ENCODE measurements around the gene WDHD1.
"Not testable (repeated sequence)": the region's sequence is repeated elsewhere in the genome, so short reads cannot be mapped to it uniquely, and the experiment has no call there.

Gene WDHD1, protein sequence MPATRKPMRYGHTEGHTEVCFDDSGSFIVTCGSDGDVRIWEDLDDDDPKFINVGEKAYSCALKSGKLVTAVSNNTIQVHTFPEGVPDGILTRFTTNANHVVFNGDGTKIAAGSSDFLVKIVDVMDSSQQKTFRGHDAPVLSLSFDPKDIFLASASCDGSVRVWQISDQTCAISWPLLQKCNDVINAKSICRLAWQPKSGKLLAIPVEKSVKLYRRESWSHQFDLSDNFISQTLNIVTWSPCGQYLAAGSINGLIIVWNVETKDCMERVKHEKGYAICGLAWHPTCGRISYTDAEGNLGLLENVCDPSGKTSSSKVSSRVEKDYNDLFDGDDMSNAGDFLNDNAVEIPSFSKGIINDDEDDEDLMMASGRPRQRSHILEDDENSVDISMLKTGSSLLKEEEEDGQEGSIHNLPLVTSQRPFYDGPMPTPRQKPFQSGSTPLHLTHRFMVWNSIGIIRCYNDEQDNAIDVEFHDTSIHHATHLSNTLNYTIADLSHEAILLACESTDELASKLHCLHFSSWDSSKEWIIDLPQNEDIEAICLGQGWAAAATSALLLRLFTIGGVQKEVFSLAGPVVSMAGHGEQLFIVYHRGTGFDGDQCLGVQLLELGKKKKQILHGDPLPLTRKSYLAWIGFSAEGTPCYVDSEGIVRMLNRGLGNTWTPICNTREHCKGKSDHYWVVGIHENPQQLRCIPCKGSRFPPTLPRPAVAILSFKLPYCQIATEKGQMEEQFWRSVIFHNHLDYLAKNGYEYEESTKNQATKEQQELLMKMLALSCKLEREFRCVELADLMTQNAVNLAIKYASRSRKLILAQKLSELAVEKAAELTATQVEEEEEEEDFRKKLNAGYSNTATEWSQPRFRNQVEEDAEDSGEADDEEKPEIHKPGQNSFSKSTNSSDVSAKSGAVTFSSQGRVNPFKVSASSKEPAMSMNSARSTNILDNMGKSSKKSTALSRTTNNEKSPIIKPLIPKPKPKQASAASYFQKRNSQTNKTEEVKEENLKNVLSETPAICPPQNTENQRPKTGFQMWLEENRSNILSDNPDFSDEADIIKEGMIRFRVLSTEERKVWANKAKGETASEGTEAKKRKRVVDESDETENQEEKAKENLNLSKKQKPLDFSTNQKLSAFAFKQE

DNA sequence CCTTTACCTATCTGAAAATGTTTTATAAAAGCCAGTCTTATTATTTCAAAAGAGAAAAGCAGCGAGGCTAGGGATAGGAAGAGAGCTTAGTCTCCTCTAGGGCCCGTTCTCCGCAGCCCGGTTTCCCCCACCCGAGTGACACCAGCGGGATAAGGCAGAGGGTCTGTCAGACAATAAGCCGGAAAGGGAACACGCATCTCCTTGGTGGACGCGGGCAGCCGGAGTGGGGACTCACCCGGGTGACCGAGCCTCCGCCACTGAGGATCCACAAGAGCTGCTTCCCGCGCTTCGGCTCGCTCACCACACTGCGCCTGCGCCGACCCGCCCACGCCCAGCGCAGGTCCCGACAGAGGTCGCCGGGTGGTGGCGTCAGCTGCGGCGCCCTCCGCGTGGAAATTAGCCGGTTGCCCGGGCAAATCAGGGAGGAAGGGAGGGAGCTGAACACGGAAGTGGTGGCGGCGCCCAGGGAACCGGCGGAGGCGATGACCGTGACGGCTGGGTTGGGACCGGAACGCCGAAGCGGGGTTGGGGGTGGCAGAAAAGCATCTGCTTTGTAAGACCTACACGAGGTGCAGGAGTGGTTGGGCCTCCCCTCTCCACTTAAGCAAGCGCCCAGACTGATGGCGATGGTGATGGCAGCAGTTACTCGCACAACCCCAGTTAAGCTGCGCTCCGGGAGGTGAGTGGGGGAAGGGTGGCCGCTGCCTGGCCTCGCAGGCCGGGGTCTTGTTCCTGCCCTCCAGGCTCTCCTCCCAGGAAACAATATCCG lies at the start of gene WDHD1, which contains the start of gene SOCS4:
TSS of gene WDHD1 (minus strand) at position 307 of the 769 bp plus-strand sequence. CDS start 312 bp downstream, outside the sequence.
TSS of gene SOCS4 (plus strand) at position 444 of the 769 bp plus-strand sequence. CDS start 15,806 bp downstream, outside the sequence.
- DNase-seq, result peak; percentile 94 to 95

DNA sequence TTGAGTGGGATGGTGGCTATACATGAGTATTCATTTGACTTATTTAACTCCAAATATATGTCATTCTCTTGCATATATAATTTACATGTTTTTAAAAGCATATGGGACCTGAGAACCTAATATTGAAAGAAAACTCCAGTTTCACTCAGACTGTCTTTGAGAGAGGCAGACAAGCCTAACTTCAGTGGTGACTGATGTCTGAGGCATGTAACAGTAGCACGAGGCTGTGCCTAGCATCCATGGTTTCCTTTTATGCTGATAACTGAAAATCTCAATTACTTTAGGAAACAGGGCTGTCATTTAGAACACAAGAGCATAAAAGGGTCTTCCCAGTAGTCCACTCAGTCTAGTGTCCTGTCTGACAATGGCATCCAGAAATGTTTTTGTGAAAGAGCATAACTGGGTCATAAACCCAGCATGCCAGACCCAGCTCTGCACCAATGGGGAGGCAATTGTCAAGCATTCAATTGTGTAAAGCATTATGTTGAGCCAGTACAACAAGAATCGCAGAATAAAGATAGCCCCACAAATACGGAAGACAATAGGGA lies 48.8 kb upstream of the WDHD1 start:
- DNase-seq, result no peak

DNA sequence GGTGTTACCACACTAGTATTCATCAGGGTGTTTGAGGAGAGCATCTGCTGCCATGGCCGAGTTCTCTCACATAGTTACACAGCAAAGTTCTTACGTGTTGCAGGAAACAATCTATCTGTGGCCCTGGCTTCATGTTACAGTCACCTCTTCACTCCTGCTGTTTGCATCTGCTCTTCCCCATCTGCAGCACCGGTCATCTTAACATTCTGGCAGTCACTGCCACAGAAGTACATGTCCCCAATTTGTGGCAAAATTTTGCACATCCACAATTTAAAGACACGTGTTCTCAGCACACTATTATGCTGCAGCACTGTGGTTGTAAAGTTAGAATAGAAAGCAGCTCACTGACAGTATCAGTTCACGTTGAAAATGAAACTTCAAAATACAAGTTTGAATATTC lies 47.8 kb upstream of the WDHD1 start:
- no peak for DNase-seq

DNA sequence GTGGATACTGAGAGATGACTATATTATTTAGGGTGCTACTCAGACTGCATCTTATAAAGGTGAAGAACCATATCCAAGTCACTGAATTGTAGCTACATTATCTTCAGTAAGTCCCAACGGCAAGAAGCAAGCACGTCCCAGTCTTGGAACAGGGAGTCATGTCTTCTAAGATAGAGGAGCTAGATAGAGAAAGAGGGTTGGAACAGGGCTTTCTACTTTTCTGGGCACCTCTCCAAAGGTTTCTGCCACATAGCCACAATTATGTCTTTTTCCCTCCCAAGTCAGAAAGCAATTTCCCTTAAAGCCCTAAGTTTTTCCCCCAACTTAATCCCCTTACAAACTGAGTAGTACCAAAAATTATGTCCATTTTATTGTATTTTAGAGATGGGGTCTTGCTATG lies 47.0 kb upstream of the WDHD1 start:
- no peak for DNase-seq

DNA sequence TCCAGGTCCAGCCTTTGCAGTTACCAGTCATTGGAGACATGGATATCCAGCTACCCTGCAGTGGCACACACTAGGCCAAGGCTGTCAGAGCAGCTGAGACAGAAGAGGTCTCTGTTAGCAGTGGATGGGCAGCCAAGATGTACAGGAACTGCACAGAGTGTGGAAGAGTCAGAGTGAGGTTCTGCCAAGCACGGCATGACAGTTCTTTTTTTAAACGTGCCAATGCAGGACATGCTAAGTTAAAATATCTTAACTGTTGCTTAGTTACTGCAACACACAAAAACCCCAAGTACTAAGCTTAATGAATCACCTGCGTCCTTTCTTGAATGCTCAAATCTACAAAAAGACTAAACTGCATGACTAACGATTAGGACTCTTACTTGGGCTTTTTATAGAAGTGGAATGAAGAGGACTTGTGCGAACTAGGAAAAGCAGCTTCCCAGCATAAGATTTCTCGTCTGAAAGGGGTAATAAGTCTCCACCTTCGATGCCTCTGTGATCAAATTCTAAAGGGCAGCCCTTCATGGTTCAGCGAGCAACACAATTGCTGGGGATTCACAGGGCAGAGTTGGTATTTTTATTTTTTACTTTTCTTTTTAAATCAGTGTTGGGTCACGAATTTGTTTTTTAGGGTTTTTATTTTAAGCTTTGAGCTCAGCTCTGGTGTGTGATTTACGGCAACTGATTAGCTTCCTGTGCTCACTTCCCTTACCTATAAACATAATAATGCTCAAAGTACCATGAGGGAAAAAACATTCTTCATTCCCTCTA lies 45.2 kb upstream of the WDHD1 start:
- DNase-seq, result no peak

DNA sequence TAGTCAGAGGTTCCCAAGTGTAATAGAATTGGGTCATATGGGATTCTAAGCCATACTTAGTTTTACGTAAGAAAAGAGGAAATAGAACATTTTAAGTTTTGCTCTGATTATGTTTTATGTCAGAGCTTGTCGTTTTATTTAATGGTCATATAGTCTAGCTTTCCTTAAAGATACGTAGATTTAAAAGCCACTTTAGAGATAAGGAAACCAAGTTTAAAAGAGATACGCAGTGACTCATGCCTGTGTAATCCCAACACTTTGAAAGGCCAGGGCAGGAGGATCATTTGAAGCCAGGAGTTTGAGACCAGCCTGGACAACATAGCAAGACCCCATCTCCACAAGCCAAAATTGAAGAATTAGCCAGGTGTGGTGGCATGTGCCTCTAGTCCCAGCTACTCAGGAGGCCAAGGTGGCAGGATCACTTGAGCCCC lies 44.1 kb upstream of the WDHD1 start:
- no peak for DNase-seq

DNA sequence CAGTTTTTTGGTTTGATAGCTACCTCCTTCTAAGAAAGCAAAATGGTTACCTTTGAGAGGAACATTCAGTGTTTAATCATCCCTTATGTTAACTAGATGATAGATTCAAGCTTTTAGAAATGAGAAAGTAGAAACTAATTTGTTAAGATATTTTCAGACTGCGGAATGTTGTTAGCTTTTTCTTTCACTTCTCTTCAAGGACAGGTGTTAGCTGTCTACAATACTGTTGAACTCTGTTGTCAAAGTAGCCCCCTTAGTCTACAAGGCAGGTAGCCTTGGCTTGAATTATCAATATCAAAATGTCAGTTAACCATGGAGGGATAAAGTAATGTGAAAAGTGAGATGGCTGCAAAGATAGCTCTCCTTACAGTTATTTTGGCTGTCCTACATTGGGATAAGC lies 39.3 kb upstream of the WDHD1 start:
- no peak for DNase-seq

DNA sequence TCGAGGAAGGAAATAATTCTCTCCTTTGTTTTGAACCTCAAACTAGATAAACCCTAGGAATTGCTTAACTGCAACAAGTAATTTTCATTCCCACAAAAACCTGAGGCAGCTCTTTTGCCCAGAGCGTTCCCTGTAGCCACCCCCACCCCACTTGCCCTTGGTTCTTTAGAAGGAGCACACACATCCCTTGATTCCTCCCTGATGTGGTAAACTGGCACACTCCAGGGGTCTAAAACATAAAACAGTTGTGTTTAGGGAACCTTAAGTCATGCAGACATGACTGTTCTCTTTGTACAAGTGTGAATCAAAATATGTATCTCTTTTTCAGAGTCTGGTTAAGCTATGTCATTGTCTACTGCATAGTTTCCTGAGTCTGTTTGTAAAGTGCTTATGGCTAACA lies 38.5 kb upstream of the WDHD1 start:
- DNase-seq, result no peak

DNA sequence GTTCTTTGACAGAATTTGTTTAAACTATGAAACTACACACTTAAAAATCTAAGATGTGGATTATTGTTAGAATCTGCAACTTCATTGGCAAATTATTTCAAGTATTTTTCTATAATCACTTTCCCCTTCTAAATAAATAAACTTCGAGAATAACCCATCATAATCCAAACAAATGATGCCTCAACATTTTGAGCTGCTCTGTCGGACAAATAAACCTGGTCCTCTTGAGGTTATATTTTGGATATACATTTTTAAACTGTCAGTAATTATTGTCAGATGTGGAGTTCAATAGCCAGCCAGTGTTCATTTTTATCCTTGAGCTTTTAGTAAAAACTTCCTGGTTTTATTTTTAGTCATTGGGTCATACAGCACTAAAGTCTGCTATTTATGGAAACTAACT lies 38.0 kb upstream of the WDHD1 start:
- DNase-seq, result not testable (repeated sequence)

DNA sequence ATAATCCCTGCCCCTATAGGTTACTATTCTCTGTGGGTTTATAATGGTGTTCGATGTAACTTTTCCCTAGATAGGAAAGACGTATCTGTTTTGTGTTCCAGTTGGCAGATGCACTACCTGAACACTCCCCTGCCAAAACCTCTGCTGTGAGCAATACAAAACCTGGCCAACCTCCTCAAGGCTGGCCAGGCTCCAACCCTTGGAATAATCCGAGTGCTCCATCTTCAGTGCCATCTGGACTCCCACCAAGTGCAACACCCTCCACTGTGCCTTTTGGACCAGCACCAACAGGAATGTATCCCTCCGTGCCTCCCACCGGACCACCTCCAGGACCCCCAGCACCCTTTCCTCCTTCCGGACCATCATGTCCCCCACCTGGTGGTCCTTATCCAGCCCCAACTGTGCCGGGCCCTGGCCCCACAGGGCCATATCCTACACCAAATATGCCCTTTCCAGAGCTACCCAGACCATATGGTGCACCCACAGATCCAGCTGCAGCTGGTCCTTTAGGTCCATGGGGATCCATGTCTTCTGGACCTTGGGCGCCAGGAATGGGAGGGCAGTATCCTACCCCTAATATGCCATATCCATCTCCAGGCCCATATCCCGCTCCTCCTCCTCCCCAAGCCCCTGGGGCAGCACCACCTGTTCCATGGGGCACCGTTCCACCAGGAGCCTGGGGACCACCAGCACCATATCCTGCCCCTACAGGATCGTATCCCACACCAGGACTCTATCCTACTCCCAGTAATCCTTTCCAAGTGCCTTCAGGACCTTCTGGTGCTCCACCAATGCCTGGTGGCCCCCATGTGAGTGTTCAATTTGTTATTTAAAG lies 35.8 kb upstream of the WDHD1 start:
- DNase-seq, result no peak

DNA sequence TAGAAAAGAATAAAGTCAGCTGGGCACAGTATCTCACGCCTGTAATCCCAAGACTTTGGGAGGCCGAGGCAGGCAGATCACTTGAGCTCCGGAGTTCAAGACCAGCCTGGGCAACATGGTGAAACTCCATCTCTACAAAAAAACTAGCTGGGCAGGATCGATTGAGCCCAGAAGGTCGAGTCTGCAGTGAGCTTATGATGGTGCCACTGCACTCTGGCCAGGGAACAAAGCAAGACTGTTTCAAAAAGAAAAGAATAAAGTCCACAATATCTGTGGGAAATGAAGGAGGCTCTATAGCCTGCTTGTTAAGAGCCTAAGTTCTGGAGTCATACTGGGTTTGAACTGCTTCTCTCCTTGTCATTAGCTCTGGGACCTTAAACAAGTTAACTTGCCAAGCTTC lies 32.4 kb upstream of the WDHD1 start:
- no peak for DNase-seq

DNA sequence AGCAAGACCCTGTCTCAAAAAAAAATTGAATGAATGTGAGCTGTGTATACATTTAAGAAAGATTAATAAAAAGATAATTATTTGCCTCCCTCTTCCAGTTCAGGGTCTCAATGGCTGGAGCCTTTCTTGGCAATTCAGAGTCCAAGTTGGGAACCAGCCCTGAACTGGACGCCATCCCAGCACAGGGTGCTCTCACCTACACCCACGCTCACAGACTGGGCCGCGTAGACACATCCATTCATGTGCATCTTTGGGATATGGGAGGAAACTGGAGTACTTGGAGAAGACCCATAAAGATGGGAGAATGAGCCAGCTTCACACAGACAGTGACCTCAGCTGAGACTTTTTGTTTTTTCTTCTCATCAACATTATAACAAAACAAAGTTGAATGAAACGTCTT lies 31.0 kb upstream of the WDHD1 start:
- DNase-seq, result no peak

DNA sequence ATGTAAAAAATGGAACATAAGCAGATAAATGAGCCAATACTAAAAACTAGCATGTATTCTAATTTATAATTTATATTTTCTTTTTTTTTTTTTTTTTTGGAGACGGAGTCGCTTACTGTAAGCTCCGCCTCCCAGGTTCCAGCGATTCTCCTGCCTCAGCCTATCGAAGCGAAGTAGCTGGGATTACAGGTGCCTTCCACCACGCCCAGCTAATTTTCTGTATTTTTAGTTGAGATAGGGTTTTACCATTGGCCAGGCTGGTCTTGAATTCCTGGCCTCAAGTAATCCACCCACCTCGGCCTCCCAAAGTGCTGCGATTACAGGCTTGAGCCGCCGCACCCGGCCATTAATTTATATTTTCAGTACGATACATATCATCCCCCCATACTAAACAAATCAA lies 27.2 kb upstream of the WDHD1 start:
- DNase-seq, result no peak

DNA sequence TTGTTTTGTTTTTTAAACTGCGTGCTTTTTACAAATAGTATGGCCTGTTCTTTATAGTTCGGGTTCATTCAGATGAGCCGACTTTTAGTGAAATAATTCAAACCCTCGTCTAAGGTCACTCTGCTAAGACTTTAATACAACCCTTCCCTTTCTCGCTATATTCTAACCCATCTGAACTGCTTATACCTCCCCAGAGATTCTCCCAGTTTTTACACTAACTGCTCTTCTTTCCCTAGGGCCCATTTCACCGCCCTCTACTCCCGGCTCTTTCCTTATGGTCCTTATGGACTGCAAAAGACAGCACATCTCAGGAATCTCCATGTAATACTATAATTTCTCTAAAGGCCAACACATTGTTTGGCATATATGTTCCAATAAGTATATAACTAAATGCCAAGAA lies 26.6 kb upstream of the WDHD1 start:
- DNase-seq, result no peak

DNA sequence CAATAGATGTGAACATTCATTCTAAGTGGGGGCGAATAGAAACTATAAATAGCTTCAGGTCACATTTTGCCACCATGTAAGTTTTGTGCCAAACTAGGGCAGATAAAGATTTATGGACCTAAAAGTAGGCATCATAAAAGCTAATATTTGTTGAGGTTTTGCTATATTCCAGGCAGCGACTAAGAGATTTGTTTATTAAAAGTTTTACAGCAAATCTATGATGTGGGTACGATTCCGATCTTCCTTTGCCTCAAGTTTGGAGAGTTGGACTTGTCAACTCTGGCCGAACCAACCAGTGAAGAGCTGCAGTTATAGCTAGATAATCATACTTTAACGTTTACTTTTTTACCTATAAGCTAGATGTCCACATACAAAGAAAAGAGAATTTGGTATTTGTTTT lies 26.1 kb upstream of the WDHD1 start:
- no peak for DNase-seq

DNA sequence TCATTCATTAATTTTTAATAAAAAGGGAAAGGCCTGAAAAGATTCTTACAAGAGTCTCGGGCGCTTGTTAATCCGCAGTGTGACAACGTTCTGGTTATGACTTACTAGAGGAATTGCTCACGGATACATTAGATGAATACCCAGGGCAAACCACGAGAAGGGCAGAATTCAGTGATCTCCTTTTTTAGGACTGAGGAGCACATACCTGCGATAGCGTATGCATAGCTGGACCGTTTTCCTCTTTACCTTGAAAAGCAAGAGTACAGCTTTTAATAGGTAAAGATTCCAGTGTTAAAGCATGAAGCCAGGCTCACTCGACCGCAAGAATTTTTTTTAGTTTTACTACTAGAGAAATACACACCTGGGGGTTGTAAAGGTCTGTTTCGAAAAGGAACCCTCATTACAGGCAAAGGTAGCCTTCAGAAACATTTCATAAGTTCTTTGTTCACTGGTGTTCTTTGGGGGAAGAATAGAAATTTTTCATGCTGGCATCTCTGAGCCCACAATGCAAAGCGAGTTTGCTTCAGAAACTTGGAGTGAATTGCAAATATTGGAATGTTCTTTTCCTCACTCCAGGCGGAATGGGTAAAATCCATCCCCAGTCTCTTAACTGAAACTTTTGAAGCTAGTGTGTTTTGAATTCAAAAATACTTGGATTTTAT lies 25.5 kb upstream of the WDHD1 start:
- DNase-seq, result no peak

DNA sequence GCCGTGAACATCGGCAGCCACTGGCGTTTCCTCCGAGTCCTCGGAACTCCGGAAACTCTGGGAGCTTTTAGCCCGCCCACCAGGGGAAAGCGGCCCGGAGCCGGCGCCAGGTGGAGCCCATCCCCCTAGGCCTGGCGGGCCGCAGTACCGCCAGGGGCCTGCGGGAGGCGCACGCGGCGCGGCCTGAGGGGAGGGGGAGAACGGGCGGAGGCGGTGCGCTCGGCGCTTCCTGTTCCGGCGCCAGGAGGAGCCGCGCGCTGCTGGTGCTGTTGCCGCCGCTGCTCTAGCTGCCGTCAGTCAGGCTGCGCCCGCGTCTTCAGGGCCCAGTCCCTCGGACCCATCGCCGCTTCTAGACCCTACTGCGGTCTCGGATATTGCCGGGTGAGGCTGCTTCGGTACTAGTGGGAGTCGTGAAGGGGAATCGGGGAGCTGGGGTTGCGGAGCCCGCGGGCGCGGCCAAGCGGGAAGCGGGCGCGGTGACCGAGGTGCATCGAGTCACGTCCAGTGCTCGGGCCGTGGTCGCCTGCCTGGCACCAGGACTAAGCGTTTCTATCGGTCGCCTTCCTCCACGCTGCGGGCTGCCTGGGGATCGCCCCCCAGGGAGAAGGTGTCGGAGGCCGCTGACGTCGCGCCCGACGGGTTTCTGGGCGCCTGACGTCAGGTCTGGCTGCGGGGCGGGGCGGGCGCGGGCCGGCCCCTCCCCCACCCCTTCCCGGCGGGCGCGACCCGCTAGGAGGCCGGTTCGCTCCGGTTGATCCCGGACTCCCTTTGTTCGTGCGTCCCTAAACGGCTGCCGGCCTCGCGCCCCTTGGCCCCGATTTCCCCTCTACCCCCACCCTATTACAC lies 24.7 kb upstream of the WDHD1 start, which contains the start of gene MAPK1IP1L:
TSS of gene MAPK1IP1L (plus strand) at position 225 of the 846 bp plus-strand sequence. CDS start 10,037 bp downstream, outside the sequence.
- peak; percentile 81 to 85 for DNase-seq

DNA sequence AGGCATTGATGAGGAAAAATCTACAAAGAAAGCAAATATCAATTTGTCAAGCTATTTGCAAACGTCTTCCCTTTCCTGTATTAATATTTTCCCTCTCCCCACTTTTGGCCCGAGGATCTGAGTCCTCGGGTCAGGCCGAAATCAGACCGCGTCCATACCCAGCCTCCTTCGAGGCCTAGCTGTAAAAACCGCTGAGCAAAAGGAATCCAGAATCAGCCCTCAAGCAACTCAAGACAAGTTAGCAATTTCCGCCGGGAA lies 24.2 kb upstream of the WDHD1 start:
- no peak for DNase-seq

DNA sequence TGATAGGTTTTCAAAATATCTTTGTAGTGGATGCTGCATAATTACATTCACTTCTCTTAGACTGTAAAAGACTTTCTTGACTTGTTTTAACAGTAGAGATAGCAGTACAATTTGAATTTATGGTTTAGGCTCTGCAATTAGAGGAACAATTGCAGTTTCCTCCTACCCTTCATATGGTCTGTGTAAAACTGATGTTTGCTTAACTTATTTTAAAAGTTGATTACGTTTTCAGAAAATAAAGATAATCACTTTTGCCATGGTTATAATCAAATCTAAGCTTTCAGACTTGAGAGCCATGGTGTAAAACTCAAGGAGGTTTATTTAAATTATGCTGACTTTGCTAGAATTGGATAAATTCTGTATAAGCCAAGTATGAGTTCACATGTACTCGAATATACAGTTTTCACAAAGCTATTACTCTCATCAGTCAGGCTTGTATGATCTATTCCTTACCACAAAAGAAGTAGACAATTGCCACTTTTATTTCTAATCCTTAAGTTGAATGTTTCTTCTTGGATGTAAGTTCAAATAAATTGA lies 22.1 kb upstream of the WDHD1 start:
- no peak for DNase-seq
